Liver (tissue), 9 donors: ENCODE measurements around the gene GPATCH2L. TPM values are rescaled to one million over a fixed set of nuclear protein-coding genes. Genes with fewer than 3 reads are reported as not detected.

Experiments used
- DNase-seq: peaks from one replicate; pipeline ENCODE4 v3.0.0-alpha.2; 2017; ENCODE audit warnings: low spot score
- H3K27ac ChIP-seq, 2 donors: one replicate each; pipeline ENCODE4 v1.7.0; 2013; ENCODE audit warnings: inconsistent platforms in 2 of 2, low read length in 2 of 2, control low read depth in 1 of 2, low read depth in 1 of 2, mild to moderate bottlenecking in 1 of 2
- H3K27me3 ChIP-seq, 4 donors: one replicate each; pipeline versions ENCODE4 v1.6.1 to v1.7.0; 2013; ENCODE audit warnings: low read length in 3 of 4, inconsistent platforms in 1 of 4, mild to moderate bottlenecking in 1 of 4, moderate library complexity in 1 of 4; ENCODE audit not compliant: control insufficient read depth in 4 of 4, insufficient read depth in 4 of 4
- H3K36me3 ChIP-seq, 4 donors: one replicate each; pipeline versions ENCODE4 v1.6.1 to v1.7.0; 2013; ENCODE audit warnings: low read length in 3 of 4, mild to moderate bottlenecking in 3 of 4, low read depth in 1 of 4, moderate library complexity in 1 of 4; ENCODE audit not compliant: control insufficient read depth in 4 of 4, insufficient read depth in 3 of 4
- H3K4me1 ChIP-seq, 4 donors: one replicate each; pipeline versions ENCODE4 v1.6.1 to v1.7.0; 2013; ENCODE audit warnings: low read length in 3 of 4, mild to moderate bottlenecking in 3 of 4, moderate library complexity in 1 of 4; ENCODE audit not compliant: control insufficient read depth in 4 of 4, insufficient read depth in 4 of 4
- H3K4me3 ChIP-seq, 3 donors: one replicate each; pipeline versions ENCODE4 v1.6.1 to v1.7.0; 2013; ENCODE audit warnings: low read length in 3 of 3, control low read depth in 1 of 3, low read depth in 1 of 3, mild to moderate bottlenecking in 1 of 3
- H3K9ac ChIP-seq, 2 donors: one replicate each; pipeline ENCODE4 v1.7.0; 2013; ENCODE audit warnings: low read length in 2 of 2, mild to moderate bottlenecking in 2 of 2, moderate library complexity in 2 of 2, control low read depth in 1 of 2, low read depth in 1 of 2
- H3K9me3 ChIP-seq, 4 donors: one replicate each; pipeline versions ENCODE4 v1.6.1 to v1.7.0; 2013; ENCODE audit warnings: low read length in 3 of 4; ENCODE audit not compliant: control insufficient read depth in 4 of 4
- ATF3 ChIP-seq: IDR thresholded peaks from 2 replicates; pipeline ENCODE4 v1.6.1; 2016; ENCODE audit warnings: antibody characterized with exemption
- CTCF ChIP-seq: fragments of 150-350 bp; IDR thresholded peaks from 2 replicates; pipeline ENCODE4 v1.5.1; 2017; ENCODE audit warnings: improper control_type of control experiment, low read depth, low read length; ENCODE audit not compliant: missing input control
- FOXA1 ChIP-seq: IDR thresholded peaks from 2 replicates; pipeline ENCODE4 v1.6.1; 2016; ENCODE audit warnings: antibody characterized with exemption
- FOXA2 ChIP-seq: IDR thresholded peaks from 2 replicates; pipeline ENCODE4 v1.6.1; 2016; ENCODE audit warnings: antibody characterized with exemption
- HNF4A ChIP-seq, 2 donors: conservative IDR thresholded peaks; 2 replicates each; pipeline ENCODE4 v1.6.1; 2016; ENCODE audit warnings: antibody characterized with exemption in 2 of 2, mild to moderate bottlenecking in 2 of 2
- HNF4G ChIP-seq: IDR thresholded peaks from 2 replicates; pipeline ENCODE4 v1.6.1; 2016; ENCODE audit warnings: antibody characterized with exemption
- JUND ChIP-seq, 2 donors: IDR thresholded peaks; 2 replicates each; pipeline ENCODE4 v1.6.1; 2016; ENCODE audit warnings: antibody characterized with exemption in 2 of 2
- MAX ChIP-seq: IDR thresholded peaks from 2 replicates; pipeline ENCODE4 v1.6.1; 2016; ENCODE audit warnings: antibody characterized with exemption
- NR2F2 ChIP-seq: IDR thresholded peaks from 2 replicates; pipeline ENCODE4 v1.6.1; 2016; ENCODE audit warnings: antibody characterized with exemption
- RAD21 ChIP-seq, 2 donors: IDR thresholded peaks; 2 replicates each; pipeline ENCODE4 v1.6.1; 2016; ENCODE audit warnings: antibody characterized with exemption in 2 of 2, mild to moderate bottlenecking in 2 of 2
- REST ChIP-seq: IDR thresholded peaks from 2 replicates; pipeline ENCODE4 v1.6.1; 2016; ENCODE audit warnings: antibody characterized with exemption, mild to moderate bottlenecking
- SP1 ChIP-seq: IDR thresholded peaks from 2 replicates; pipeline ENCODE4 v1.6.1; 2018; ENCODE audit warnings: antibody characterized with exemption, mild to moderate bottlenecking
- TAF1 ChIP-seq: conservative IDR thresholded peaks from 2 replicates; pipeline ENCODE4 v1.6.1; 2016; ENCODE audit warnings: antibody characterized with exemption, mild to moderate bottlenecking
- YY1 ChIP-seq: IDR thresholded peaks from 2 replicates; pipeline ENCODE4 v1.6.1; 2016; ENCODE audit warnings: antibody characterized with exemption, mild to moderate bottlenecking
- ZBTB33 ChIP-seq: IDR thresholded peaks from 2 replicates; pipeline ENCODE4 v1.6.1; 2016; ENCODE audit warnings: antibody characterized with exemption
- WGBS: extraction: QIAGEN DNeasy Blood & Tissue Kit; methylation state at CpG from one replicate; pipeline ENCODE4 v1.1.7; 2013; 5-methylcytosine and 5-hydroxymethylcytosine counted together
- polyA plus RNA-seq, 2 donors: library from polyadenylated mRNA; stranded (reverse) in 1 of 2; unstranded in 1 of 2; fragments of 200-250 nt in 1 of 2; fragments of >200 nt in 1 of 2; fragmentation: Nextera tagmentation in 1 of 2; extraction: Ambion mirVana in 1 of 2; gene quantifications; one replicate each; pipeline versions ENCODE4 v1.2.1 to v1.2.3, GENCODE V29; 2013 to 2015
- total RNA-seq, 2 donors: library from RNA; depleted of rRNA; stranded (reverse); fragments of >200 nt; gene quantifications; one replicate each; pipeline ENCODE4 v1.2.3, GENCODE V29; 2014
- donor health status: healthy.
- donor health status: healthy.
- donor health status: healthy.
- donor health status: healthy.
- donor health status: healthy.

GPATCH2L gene
- total and polyA plus RNA-seq, 4 donors: 4.5 to 39.5 (median 15.8) TPM

- H3K9ac ChIP-seq: no peak overlapping the region
- H3K27me3 ChIP-seq: peaks cover 0 to 10% (median 1%) of the 10 kb centered on the region in 4 donors
- WGBS: 75% methylated on average over 5 of the region's 5 CpGs
- no peak for DNase-seq
- H3K36me3 ChIP-seq: no peaks in the 10 kb centered on the region
- H3K9me3 ChIP-seq: no peaks in the 10 kb centered on the region
- TF ChIP-seq ATF3 (no peak), CTCF (no peak), YY1 (no peak), TAF1 (no peak), HNF4G (no peak), NR2F2 (no peak), RAD21 (IDR thresholded peaks at IDR 0.05) (no peak)
- no peaks in the 10 kb centered on the region for H3K4me1 ChIP-seq
- H3K27ac ChIP-seq: no peak overlapping the region
- H3K4me3 ChIP-seq: no peak overlapping the region
These were observed 25.6 kb upstream of the GPATCH2L start for GRCh38 chr14:76126076-76126475.

- 31% methylated on average over 3 of the region's 3 CpGs for WGBS
- peaks cover 2 to 20% (median 7%) of the 10 kb centered on the region in 4 donors for H3K27me3 ChIP-seq
These were observed 21.7 kb upstream of the GPATCH2L start for GRCh38 chr14:76129851-76130576.

GRCh38 chr14:76131071-76131965 lies 20.4 kb upstream of the GPATCH2L start:
- no peak overlapping the region for H3K9ac ChIP-seq
- no peak for DNase-seq
- peaks cover 0 to 3% (median 0%) of the 10 kb centered on the region in 4 donors for H3K9me3 ChIP-seq
- H3K4me1 ChIP-seq: no peaks in the 10 kb centered on the region
- peaks cover 2 to 25% (median 7%) of the 10 kb centered on the region in 4 donors for H3K27me3 ChIP-seq
- H3K27ac ChIP-seq: no peak overlapping the region
- H3K4me3 ChIP-seq: no peak overlapping the region
- 15% methylated on average over 30 of the region's 30 CpGs for WGBS
- no peaks in the 10 kb centered on the region for H3K36me3 ChIP-seq
- TF ChIP-seq FOXA1 (no peak), ATF3 (no peak), RAD21 (IDR thresholded peaks at IDR 0.05) (no peak), YY1 (no peak), HNF4A (conservative IDR thresholded peaks at IDR 0.05) (no peak), MAX (no peak), NR2F2 (no peak), ZBTB33 (no peak), FOXA2 (no peak), SP1 (no peak), TAF1 (no peak), JUND (IDR thresholded peaks at IDR 0.05) (no peak), REST (no peak)

More at GRCh38 chr14:76129851-76130576, 21.7 kb upstream of the GPATCH2L start:
- no peak overlapping the region for H3K27ac ChIP-seq
- peaks cover 0 to 3% (median 0%) of the 10 kb centered on the region in 4 donors for H3K9me3 ChIP-seq
- no peak overlapping the region for H3K4me3 ChIP-seq
- no peaks in the 10 kb centered on the region for H3K36me3 ChIP-seq
- TF ChIP-seq FOXA1 (no peak), SP1 (no peak), ATF3 (no peak)
- H3K4me1 ChIP-seq: no peaks in the 10 kb centered on the region
- H3K9ac ChIP-seq: no peak overlapping the region
- DNase-seq: no peak
